ENCODE results near the gene FRAS1.

DNA sequence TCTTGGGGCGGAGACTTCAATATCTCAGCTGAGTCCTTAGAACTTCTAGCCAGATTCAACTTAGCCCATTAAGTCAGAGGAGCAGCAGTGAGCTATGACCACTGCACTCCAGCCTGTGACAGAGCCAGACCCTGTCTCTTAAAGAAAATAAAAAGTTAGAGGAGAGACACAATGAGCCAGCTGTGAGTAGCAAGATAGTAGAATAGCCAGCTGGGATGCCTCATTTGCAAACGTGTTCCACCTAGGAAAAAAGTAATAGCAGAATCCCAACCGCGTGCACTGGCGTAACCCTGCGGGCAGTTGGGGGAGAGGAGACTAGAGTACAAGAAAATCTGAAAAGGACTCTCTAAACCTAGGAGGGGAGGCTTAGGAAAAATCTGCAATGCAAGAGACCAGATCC, 361.3 kb downstream of the FRAS1 start:
- TF ChIP-seq, protein P1, sequence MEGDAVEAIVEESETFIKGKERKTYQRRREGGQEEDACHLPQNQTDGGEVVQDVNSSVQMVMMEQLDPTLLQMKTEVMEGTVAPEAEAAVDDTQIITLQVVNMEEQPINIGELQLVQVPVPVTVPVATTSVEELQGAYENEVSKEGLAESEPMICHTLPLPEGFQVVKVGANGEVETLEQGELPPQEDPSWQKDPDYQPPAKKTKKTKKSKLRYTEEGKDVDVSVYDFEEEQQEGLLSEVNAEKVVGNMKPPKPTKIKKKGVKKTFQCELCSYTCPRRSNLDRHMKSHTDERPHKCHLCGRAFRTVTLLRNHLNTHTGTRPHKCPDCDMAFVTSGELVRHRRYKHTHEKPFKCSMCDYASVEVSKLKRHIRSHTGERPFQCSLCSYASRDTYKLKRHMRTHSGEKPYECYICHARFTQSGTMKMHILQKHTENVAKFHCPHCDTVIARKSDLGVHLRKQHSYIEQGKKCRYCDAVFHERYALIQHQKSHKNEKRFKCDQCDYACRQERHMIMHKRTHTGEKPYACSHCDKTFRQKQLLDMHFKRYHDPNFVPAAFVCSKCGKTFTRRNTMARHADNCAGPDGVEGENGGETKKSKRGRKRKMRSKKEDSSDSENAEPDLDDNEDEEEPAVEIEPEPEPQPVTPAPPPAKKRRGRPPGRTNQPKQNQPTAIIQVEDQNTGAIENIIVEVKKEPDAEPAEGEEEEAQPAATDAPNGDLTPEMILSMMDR (IDR thresholded peaks at IDR 0.05) = no peak
- TF ChIP-seq POLR2A (IDR thresholded peaks at IDR 0.05) = no peak

All from right lobe of liver (tissue), 4 donors.